HCT116 (cell line): Measurements from ENCODE around the gene SH3BGR. TPM values are rescaled to one million over a fixed set of nuclear protein-coding genes. Genes with fewer than 3 reads are reported as not detected.

Experiments
- ATAC-seq: fragments of 200-7000 bp; cut with Tn5 transposase; 2 replicates; pipeline ENCODE4 v1.9.1; 2020; ENCODE audit warnings: mild to moderate bottlenecking, moderate library complexity
- BruUV-seq: library from RNA; stranded (reverse); fragments of 400-500 nt; replicated peaks from 2 replicates; lab custom pipeline; 2021; lab: Mats Ljungman, UMichigan
- CTCF ChIA-PET: fragments of 300-600 bp; sonication (Branson Sonifier 250); formaldehyde crosslinking; loops from one replicate; lab custom pipeline; 2021; ENCODE audit warnings: antibody characterized with exemption; lab: Charles Lee
- POLR2A ChIA-PET: fragments of 300-600, 350-600 bp; sonication (Branson Sonifier 250); formaldehyde crosslinking; loops from one replicate; lab custom pipeline; 2021; ENCODE audit warnings: antibody characterized with exemption; lab: Charles Lee
- RAD21 ChIA-PET, 2 experiments: fragments of 300-600 bp; sonication (Branson Sonifier 250); formaldehyde crosslinking; loops; one replicate each; lab custom pipeline; 2023; ENCODE audit warnings: low total read pairs in 2 of 2; ENCODE audit not compliant: uncharacterized antibody in 2 of 2, unreplicated experiment in 2 of 2, low non-redundant PET in 1 of 2; lab: Charles Lee
- DNase-seq: peaks from one replicate; pipeline ENCODE4 v3.0.0-alpha.2; 2010; ENCODE audit warnings: low read depth, low spot score
- H2AFZ ChIP-seq: fragments of 200-600 bp; shearing (Covaris generic), sonication (generic); 2 replicates; pipeline ENCODE4 v1.6.1; 2017; ENCODE audit warnings: low read depth, mixed run types, mixed read lengths, antibody characterized with exemption, low read length; ENCODE audit not compliant: poor library complexity, severe bottlenecking
- H3K27ac ChIP-seq: 2 replicates; pipeline ENCODE4 v1.5.1; 2012; ENCODE audit warnings: low read depth, low read length
- H3K27me3 ChIP-seq: fragments of 200-600 bp; sonication (generic); 2 replicates; pipeline ENCODE4 v1.6.1; 2016; ENCODE audit warnings: mixed run types, low read length, mixed read lengths; ENCODE audit not compliant: insufficient read depth
- H3K36me3 ChIP-seq, 2 experiments: fragments of 200-500 bp in 1 of 2; fragments of 200-600 bp in 1 of 2; sonication (Bioruptor generic) in 1 of 2; sonication (generic) in 1 of 2; 2 replicates each; pipeline versions ENCODE4 v1.5.1 to v1.6.1; 2014 to 2016; ENCODE audit warnings: low read length in 2 of 2, inconsistent platforms in 1 of 2, mixed read lengths in 1 of 2, mixed run types in 1 of 2; ENCODE audit not compliant: insufficient read depth in 2 of 2, control insufficient read depth in 1 of 2
- H3K4me1 ChIP-seq, 2 experiments: fragments of 200-600 bp in 1 of 2; sonication (generic) in 1 of 2; 2 replicates each; pipeline versions ENCODE4 v1.5.1 to v1.6.1; 2012 to 2017; ENCODE audit warnings: low read length in 2 of 2, inconsistent platforms in 1 of 2, mild to moderate bottlenecking in 1 of 2, mixed read lengths in 1 of 2, mixed run types in 1 of 2, moderate library complexity in 1 of 2; ENCODE audit not compliant: insufficient read depth in 2 of 2, control insufficient read depth in 1 of 2
- H3K4me2 ChIP-seq: fragments of 200-600 bp; sonication (generic); 2 replicates; pipeline ENCODE4 v1.6.1; 2017; ENCODE audit warnings: mixed run types, low read length, mixed read lengths
- H3K4me3 ChIP-seq, 2 experiments: fragments of 200-600 bp in 1 of 2; sonication (generic) in 1 of 2; replicated peaks in 1 of 2; 2 replicates each; pipeline ENCODE4 v1.5.1; 2011 to 2016; ENCODE audit warnings: low read length in 2 of 2, control low read depth in 1 of 2, low read depth in 1 of 2, mild to moderate bottlenecking in 1 of 2, mixed read lengths in 1 of 2, mixed run types in 1 of 2
- H3K79me2 ChIP-seq: fragments of 200-600 bp; sonication (generic); 2 replicates; pipeline ENCODE4 v1.6.1; 2017; ENCODE audit warnings: mild to moderate bottlenecking, mixed run types, low read length, moderate library complexity, mixed read lengths; ENCODE audit not compliant: insufficient read depth
- H3K9ac ChIP-seq: fragments of 200-600 bp; sonication (generic); 2 replicates; pipeline ENCODE4 v1.6.1; 2016; ENCODE audit warnings: low read length, mixed read lengths
- H3K9me2 ChIP-seq: fragments of 200-600 bp; sonication (generic), shearing (Covaris generic); 2 replicates; pipeline ENCODE4 v1.6.1; 2017; ENCODE audit warnings: mixed run types, mild to moderate bottlenecking, moderate library complexity; ENCODE audit not compliant: insufficient read depth
- H3K9me3 ChIP-seq, 2 experiments: fragments of 200-500 bp in 1 of 2; fragments of 200-600 bp in 1 of 2; sonication (Bioruptor generic) in 1 of 2; sonication (generic) in 1 of 2; 2 replicates each; pipeline ENCODE4 v1.6.1; 2014 to 2017; ENCODE audit warnings: low read length in 2 of 2, mixed read lengths in 2 of 2, inconsistent platforms in 1 of 2, low read depth in 1 of 2, mild to moderate bottlenecking in 1 of 2, mixed run types in 1 of 2, moderate library complexity in 1 of 2; ENCODE audit not compliant: control insufficient read depth in 1 of 2, insufficient read depth in 1 of 2
- H4K20me1 ChIP-seq: fragments of 200-600 bp; sonication (generic), shearing (Covaris generic); 2 replicates; pipeline ENCODE4 v1.6.1; 2017; ENCODE audit warnings: mixed run types, mild to moderate bottlenecking, moderate library complexity; ENCODE audit not compliant: insufficient read depth
- CBX3 ChIP-seq: IDR thresholded peaks from 2 replicates; pipeline ENCODE4 v1.6.1; 2012; ENCODE audit warnings: low read depth
- ELF1 ChIP-seq: IDR thresholded peaks from 2 replicates; pipeline ENCODE4 v1.6.1; 2012; ENCODE audit warnings: low read depth, borderline replicate concordance
- EZH2phosphoT487 ChIP-seq: fragments of 200-600 bp; IDR thresholded peaks from 2 replicates; pipeline ENCODE4 v1.6.1; 2018; ENCODE audit warnings: antibody characterized with exemption, borderline replicate concordance
- JUND ChIP-seq: IDR thresholded peaks from 2 replicates; pipeline ENCODE4 v1.6.1; 2012
- POLR2A ChIP-seq: IDR thresholded peaks from 2 replicates; pipeline ENCODE4 v1.7.0; 2011; ENCODE audit warnings: borderline replicate concordance; ENCODE audit not compliant: insufficient read depth, insufficient read length; ENCODE audit errors: extremely low read depth
- POLR2AphosphoS5 ChIP-seq: IDR thresholded peaks from 2 replicates; pipeline ENCODE4 v1.6.1; 2011; ENCODE audit warnings: mild to moderate bottlenecking, low read depth, low read length, moderate library complexity
- SRF ChIP-seq: IDR thresholded peaks from 2 replicates; pipeline ENCODE4 v1.6.1; 2012; ENCODE audit warnings: low read depth
- YY1 ChIP-seq: IDR thresholded peaks from 2 replicates; pipeline ENCODE4 v1.6.1; 2011; ENCODE audit warnings: low read length, low read depth, moderate library complexity, mild to moderate bottlenecking; ENCODE audit not compliant: insufficient replicate concordance; ENCODE audit errors: extremely low read depth
- ZNF274 ChIP-seq: fragments of 200-500 bp; sonication (Bioruptor generic); IDR thresholded peaks from 2 replicates; pipeline ENCODE4 v1.6.1; 2014; ENCODE audit warnings: mild to moderate bottlenecking, low read depth, low read length, inconsistent platforms
- intact Hi-C: fragments of 100-400 bp; cut with micrococcal nuclease; formaldehyde crosslinking; loops from 2 replicates; pipeline ENCODE4 v1.10.0; 2022
- total RNA-seq: library from RNA; stranded (reverse); gene quantifications from one replicate; pipeline ENCODE4 v1.2.1, GENCODE V29; 2021; ENCODE audit not compliant: unreplicated experiment
- TF ChIP-seq, protein P1 (sequence below), 3 experiments: fragments of 200-600 bp in 1 of 3; sonication (generic) in 1 of 3; IDR thresholded peaks in 2 of 3; conservative IDR thresholded peaks in 1 of 3; 2 replicates each; pipeline ENCODE4 v1.5.1; 2012 to 2017; ENCODE audit warnings: low read depth in 2 of 3, low read length in 2 of 3, antibody characterized with exemption in 1 of 3, borderline replicate concordance in 1 of 3, control low read depth in 1 of 3, mild to moderate bottlenecking in 1 of 3, mixed read lengths in 1 of 3, mixed run types in 1 of 3, moderate library complexity in 1 of 3; ENCODE audit not compliant: insufficient read depth in 1 of 3
- TF ChIP-seq, protein P2 (sequence below): IDR thresholded peaks from 2 replicates; pipeline ENCODE4 v1.6.1; 2012
- TF ChIP-seq, protein P3 (sequence below): IDR thresholded peaks from 2 replicates; pipeline ENCODE4 v1.6.1; 2012; ENCODE audit warnings: low read depth

SH3BGR gene
- total RNA-seq, 1 experiment from 2014 or later = 4.8 TPM

DNA sequence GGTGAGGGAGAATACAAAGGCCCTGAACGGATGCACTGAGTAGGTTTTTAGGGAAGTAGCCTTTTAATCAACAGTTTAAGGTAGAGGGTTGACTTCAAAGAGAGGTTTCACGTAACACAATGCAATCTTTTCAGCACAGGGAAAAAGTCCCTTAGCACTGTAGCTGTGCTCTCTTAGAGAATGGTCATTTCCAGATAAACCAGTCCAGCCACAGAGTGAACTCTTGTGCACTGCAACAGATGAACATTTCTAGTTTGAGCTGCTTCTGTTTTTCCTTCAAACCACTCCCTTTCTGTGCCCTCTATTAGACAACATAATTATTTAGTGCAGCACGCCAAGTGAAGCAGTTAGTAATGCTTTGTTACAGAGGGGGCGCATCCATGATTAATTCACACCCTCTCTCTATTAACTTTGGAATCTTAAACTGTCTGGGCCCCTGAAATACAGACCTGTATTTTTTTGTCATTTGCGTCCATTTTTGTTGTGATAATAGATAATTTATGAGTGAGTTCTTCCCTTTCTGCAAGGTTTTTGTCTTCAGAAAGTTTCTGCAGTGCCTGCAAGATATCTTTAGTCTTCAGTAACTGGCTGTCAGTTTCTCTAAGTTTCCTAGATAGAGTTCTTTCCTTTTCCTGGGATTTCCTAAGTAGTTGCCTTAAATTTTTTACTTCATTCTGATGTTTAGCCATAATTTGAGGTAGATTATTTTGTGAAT is 29.1 kb upstream of the SH3BGR start:
- H3K9me3 ChIP-seq = no peaks in the 10 kb centered on the region
- POLR2A ChIA-PET = no interaction called here
- ATAC-seq = no peak
- no peaks in the 10 kb centered on the region for H3K36me3 ChIP-seq
- H3K79me2 ChIP-seq = no peaks in the 10 kb centered on the region
- no peak overlapping the region for H3K27ac ChIP-seq
- no peak overlapping the region for H3K4me3 ChIP-seq
- H3K27me3 ChIP-seq = no peaks in the 10 kb centered on the region
- H3K4me2 ChIP-seq = no peak overlapping the region
- no peaks in the 10 kb centered on the region for H4K20me1 ChIP-seq
- no peak overlapping the region for H2AFZ ChIP-seq
- H3K4me1 ChIP-seq = no peaks in the 10 kb centered on the region
- no peak overlapping the region for H3K9ac ChIP-seq
- CTCF ChIA-PET = interaction anchor here (2.4 kb wide), 1 partner anchor 19 kb away, joined by 6 read pairs; no protein-coding TSS in a partner anchor
- H3K9me2 ChIP-seq = no peaks in the 10 kb centered on the region
- RAD21 ChIA-PET = no interaction called here
- no peak for TF ChIP-seq POLR2AphosphoS5
- no peak for TF ChIP-seq CBX3
- no peak for TF ChIP-seq POLR2A
- no peak for TF ChIP-seq YY1
- TF ChIP-seq, protein P1, sequence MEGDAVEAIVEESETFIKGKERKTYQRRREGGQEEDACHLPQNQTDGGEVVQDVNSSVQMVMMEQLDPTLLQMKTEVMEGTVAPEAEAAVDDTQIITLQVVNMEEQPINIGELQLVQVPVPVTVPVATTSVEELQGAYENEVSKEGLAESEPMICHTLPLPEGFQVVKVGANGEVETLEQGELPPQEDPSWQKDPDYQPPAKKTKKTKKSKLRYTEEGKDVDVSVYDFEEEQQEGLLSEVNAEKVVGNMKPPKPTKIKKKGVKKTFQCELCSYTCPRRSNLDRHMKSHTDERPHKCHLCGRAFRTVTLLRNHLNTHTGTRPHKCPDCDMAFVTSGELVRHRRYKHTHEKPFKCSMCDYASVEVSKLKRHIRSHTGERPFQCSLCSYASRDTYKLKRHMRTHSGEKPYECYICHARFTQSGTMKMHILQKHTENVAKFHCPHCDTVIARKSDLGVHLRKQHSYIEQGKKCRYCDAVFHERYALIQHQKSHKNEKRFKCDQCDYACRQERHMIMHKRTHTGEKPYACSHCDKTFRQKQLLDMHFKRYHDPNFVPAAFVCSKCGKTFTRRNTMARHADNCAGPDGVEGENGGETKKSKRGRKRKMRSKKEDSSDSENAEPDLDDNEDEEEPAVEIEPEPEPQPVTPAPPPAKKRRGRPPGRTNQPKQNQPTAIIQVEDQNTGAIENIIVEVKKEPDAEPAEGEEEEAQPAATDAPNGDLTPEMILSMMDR (IDR thresholded peaks at IDR 0.05 in 2 of 3, conservative IDR thresholded peaks at IDR 0.05 in 1 of 3; ENCODE audit: borderline replicate concordance in 1 of 3, insufficient read depth in 1 of 3, low read depth in 2 of 3, low read length in 2 of 3) = no peak
- no peak for TF ChIP-seq SRF
- TF ChIP-seq, protein P2, sequence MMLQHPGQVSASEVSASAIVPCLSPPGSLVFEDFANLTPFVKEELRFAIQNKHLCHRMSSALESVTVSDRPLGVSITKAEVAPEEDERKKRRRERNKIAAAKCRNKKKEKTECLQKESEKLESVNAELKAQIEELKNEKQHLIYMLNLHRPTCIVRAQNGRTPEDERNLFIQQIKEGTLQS = no peak
- TF ChIP-seq JUND = no peak
- TF ChIP-seq ZNF274 = no peak
- TF ChIP-seq ELF1 = no peak
- TF ChIP-seq EZH2phosphoT487 = no peak
- TF ChIP-seq, protein P3, sequence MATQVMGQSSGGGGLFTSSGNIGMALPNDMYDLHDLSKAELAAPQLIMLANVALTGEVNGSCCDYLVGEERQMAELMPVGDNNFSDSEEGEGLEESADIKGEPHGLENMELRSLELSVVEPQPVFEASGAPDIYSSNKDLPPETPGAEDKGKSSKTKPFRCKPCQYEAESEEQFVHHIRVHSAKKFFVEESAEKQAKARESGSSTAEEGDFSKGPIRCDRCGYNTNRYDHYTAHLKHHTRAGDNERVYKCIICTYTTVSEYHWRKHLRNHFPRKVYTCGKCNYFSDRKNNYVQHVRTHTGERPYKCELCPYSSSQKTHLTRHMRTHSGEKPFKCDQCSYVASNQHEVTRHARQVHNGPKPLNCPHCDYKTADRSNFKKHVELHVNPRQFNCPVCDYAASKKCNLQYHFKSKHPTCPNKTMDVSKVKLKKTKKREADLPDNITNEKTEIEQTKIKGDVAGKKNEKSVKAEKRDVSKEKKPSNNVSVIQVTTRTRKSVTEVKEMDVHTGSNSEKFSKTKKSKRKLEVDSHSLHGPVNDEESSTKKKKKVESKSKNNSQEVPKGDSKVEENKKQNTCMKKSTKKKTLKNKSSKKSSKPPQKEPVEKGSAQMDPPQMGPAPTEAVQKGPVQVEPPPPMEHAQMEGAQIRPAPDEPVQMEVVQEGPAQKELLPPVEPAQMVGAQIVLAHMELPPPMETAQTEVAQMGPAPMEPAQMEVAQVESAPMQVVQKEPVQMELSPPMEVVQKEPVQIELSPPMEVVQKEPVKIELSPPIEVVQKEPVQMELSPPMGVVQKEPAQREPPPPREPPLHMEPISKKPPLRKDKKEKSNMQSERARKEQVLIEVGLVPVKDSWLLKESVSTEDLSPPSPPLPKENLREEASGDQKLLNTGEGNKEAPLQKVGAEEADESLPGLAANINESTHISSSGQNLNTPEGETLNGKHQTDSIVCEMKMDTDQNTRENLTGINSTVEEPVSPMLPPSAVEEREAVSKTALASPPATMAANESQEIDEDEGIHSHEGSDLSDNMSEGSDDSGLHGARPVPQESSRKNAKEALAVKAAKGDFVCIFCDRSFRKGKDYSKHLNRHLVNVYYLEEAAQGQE = no peak
- no peak for DNase-seq
- intact Hi-C loops = no loop called here
- BruUV-seq = no TSS peak
